Parathyroid adenoma (tissue), 2 donors: Measurements from ENCODE around the gene TRIM60.
"Not testable (repeated sequence)": the region's sequence is repeated elsewhere in the genome, so short reads cannot be mapped to it uniquely, and the experiment has no call there.

Experiments
- H2AFZ ChIP-seq: fragments of 300-600 bp; sonication (generic); one replicate; pipeline ENCODE4 v1.7.0; 2017; ENCODE audit warnings: antibody characterized with exemption, mild to moderate bottlenecking
- H3K27ac ChIP-seq: fragments of 300-600 bp; sonication (generic); one replicate; pipeline ENCODE4 v1.7.0; 2017
- H3K27me3 ChIP-seq: fragments of 300-600 bp; sonication (generic); one replicate; pipeline ENCODE4 v1.7.0; 2017; ENCODE audit warnings: low read length; ENCODE audit not compliant: control insufficient read depth, insufficient read depth
- H3K36me3 ChIP-seq: fragments of 300-600 bp; sonication (generic); one replicate; pipeline ENCODE4 v1.7.0; 2017; ENCODE audit warnings: low read length; ENCODE audit not compliant: control insufficient read depth, insufficient read depth
- H3K4me1 ChIP-seq: fragments of 300-600 bp; sonication (generic); one replicate; pipeline ENCODE4 v1.7.0; 2017; ENCODE audit warnings: control low read depth
- H3K4me2 ChIP-seq: fragments of 300-600 bp; sonication (generic); one replicate; pipeline ENCODE4 v1.7.0; 2017; ENCODE audit warnings: low read length
- H3K4me3 ChIP-seq: fragments of 300-600 bp; sonication (generic); one replicate; pipeline ENCODE4 v1.7.0; 2017; ENCODE audit warnings: low read depth, low read length
- H3K79me2 ChIP-seq: fragments of 300-600 bp; sonication (generic); one replicate; pipeline ENCODE4 v1.7.0; 2017; ENCODE audit warnings: control low read depth
- H3K9ac ChIP-seq: fragments of 300-600 bp; sonication (generic); one replicate; pipeline ENCODE4 v1.7.0; 2017; ENCODE audit warnings: mild to moderate bottlenecking
- H3K9me3 ChIP-seq: fragments of 300-600 bp; sonication (generic); one replicate; pipeline ENCODE4 v1.7.0; 2017; ENCODE audit warnings: low read length; ENCODE audit not compliant: control insufficient read depth
- TF ChIP-seq, protein P1 (sequence below): fragments of 300-600 bp; sonication (generic); IDR thresholded peaks from one replicate; pipeline ENCODE4 v1.7.0; 2017; ENCODE audit warnings: antibody characterized with exemption, mild to moderate bottlenecking
- donor health status: primary hyperparathyroidism.

TRIM60 gene

GRCh38 chr4:165031436-165032211, at the start of gene TRIM60:
TSS of gene TRIM60 (plus strand) at chr4:165031999. CDS start at chr4:165040073, 8,074 bp downstream.
- TF ChIP-seq, protein P1, sequence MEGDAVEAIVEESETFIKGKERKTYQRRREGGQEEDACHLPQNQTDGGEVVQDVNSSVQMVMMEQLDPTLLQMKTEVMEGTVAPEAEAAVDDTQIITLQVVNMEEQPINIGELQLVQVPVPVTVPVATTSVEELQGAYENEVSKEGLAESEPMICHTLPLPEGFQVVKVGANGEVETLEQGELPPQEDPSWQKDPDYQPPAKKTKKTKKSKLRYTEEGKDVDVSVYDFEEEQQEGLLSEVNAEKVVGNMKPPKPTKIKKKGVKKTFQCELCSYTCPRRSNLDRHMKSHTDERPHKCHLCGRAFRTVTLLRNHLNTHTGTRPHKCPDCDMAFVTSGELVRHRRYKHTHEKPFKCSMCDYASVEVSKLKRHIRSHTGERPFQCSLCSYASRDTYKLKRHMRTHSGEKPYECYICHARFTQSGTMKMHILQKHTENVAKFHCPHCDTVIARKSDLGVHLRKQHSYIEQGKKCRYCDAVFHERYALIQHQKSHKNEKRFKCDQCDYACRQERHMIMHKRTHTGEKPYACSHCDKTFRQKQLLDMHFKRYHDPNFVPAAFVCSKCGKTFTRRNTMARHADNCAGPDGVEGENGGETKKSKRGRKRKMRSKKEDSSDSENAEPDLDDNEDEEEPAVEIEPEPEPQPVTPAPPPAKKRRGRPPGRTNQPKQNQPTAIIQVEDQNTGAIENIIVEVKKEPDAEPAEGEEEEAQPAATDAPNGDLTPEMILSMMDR = no peak
- Histone ChIP-seq H3K36me3 (no peaks in the 10 kb centered on the region), H2AFZ (no peak within 1 kb of the TSS), H3K9me3 (no peaks in the 10 kb centered on the region), H3K9ac (no peak within 1 kb of the TSS), H3K4me3 (no peak within 1 kb of the TSS), H3K27me3 (no peaks in the 10 kb centered on the region), H3K79me2 (no peaks in the 10 kb centered on the region), H3K27ac (no peak within 1 kb of the TSS), H3K4me1 (no peaks in the 10 kb centered on the region), H3K4me2 (no peak within 1 kb of the TSS)

GRCh38 chr4:164989471-164989870, 42.3 kb upstream of the TRIM60 start:
- H3K9ac ChIP-seq = no peak overlapping the region
- TF ChIP-seq, protein P1 = no peak
- H3K36me3 ChIP-seq = no peaks in the 10 kb centered on the region
- no peaks in the 10 kb centered on the region for H3K79me2 ChIP-seq
- H3K27me3 ChIP-seq = no peaks in the 10 kb centered on the region
- no peaks in the 10 kb centered on the region for H3K4me1 ChIP-seq
- H2AFZ ChIP-seq = no peak overlapping the region
- H3K9me3 ChIP-seq = no peaks in the 10 kb centered on the region
- no peak overlapping the region for H3K4me2 ChIP-seq
- H3K27ac ChIP-seq = no peak overlapping the region
- H3K4me3 ChIP-seq = no peak overlapping the region

- H3K27me3 ChIP-seq, H2AFZ ChIP-seq, H3K9ac ChIP-seq, H3K4me3 ChIP-seq, H3K4me1 ChIP-seq, H3K79me2 ChIP-seq, H3K9me3 ChIP-seq, H3K36me3 ChIP-seq, H3K4me2 ChIP-seq, H3K27ac ChIP-seq: not testable (repeated sequence)
Measured at GRCh38 chr4:164990786-164991185, 41.0 kb upstream of the TRIM60 start.

- not testable (repeated sequence) for H2AFZ ChIP-seq, H3K27me3 ChIP-seq, H3K9ac ChIP-seq, H3K9me3 ChIP-seq, H3K4me2 ChIP-seq, H3K27ac ChIP-seq, H3K79me2 ChIP-seq, H3K36me3 ChIP-seq, H3K4me1 ChIP-seq, H3K4me3 ChIP-seq
Measured at GRCh38 chr4:164996123-164996522, 35.7 kb upstream of the TRIM60 start.

DNA sequence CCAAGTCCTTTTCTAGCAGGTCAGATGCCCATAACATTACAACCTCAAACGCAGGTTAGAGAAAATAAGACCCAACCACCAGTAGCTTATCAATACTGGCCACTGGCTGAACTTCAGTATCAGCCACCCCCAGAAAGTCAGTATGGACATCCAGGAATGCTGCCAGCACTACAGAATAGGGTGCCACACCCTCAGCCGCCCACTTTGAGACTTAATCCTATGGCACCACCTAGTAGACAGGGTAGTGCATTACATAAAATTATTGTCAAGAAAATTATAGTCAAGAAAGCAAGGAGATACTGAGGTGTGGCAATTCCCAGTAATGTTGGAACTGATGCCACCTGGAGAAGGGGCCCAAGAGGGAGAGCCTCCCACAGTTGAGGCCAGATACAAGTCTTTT, 34.5 kb upstream of the TRIM60 start:
- no peaks in the 10 kb centered on the region for H3K36me3 ChIP-seq
- H3K4me2 ChIP-seq = no peak overlapping the region
- H2AFZ ChIP-seq = no peak overlapping the region
- no peaks in the 10 kb centered on the region for H3K9me3 ChIP-seq
- no peak overlapping the region for H3K4me3 ChIP-seq
- no peak overlapping the region for H3K9ac ChIP-seq
- H3K27ac ChIP-seq = no peak overlapping the region
- no peaks in the 10 kb centered on the region for H3K27me3 ChIP-seq
- H3K4me1 ChIP-seq = no peaks in the 10 kb centered on the region
- TF ChIP-seq, protein P1 = no peak
- H3K79me2 ChIP-seq = no peaks in the 10 kb centered on the region

DNA sequence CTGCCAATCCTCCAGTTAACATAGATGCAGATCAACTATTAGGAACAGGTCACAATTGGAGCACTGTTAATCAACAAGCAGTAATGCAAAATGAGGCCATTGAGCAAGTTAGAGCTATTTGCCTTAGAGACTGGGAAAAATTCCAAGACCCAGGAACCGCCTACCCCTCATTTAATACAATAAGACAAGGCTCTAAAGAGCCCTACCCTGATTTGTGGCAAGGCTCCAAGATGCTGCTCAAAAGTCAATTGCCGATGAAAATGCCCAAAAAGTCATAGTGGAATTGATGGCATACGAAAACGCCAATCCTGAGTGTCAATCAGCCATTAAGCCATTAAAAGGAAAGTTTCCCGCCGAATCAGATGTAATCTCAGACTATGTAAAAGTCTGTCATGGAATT, 33.9 kb upstream of the TRIM60 start:
- Histone ChIP-seq H3K79me2 (no peaks in the 10 kb centered on the region), H2AFZ (no peak overlapping the region), H3K27me3 (no peaks in the 10 kb centered on the region), H3K36me3 (no peaks in the 10 kb centered on the region), H3K4me1 (no peaks in the 10 kb centered on the region), H3K4me3 (no peak overlapping the region), H3K9ac (no peak overlapping the region), H3K27ac (no peak overlapping the region), H3K4me2 (no peak overlapping the region), H3K9me3 (no peaks in the 10 kb centered on the region)
- TF ChIP-seq, protein P1 = no peak

- H3K4me3 ChIP-seq, H3K4me1 ChIP-seq, H3K9ac ChIP-seq, H3K79me2 ChIP-seq, H3K36me3 ChIP-seq, H3K27me3 ChIP-seq, H2AFZ ChIP-seq, H3K9me3 ChIP-seq, H3K27ac ChIP-seq, H3K4me2 ChIP-seq: not testable (repeated sequence)
Measured at GRCh38 chr4:164998526-164999080, 33.2 kb upstream of the TRIM60 start.

- not testable (repeated sequence) for H3K79me2 ChIP-seq
Measured at GRCh38 chr4:165001957-165002356, 29.8 kb upstream of the TRIM60 start.

More at GRCh38 chr4:165001957-165002356, 29.8 kb upstream of the TRIM60 start:
- H3K4me3 ChIP-seq, H2AFZ ChIP-seq, H3K9ac ChIP-seq, H3K27ac ChIP-seq, H3K27me3 ChIP-seq, H3K9me3 ChIP-seq, H3K4me2 ChIP-seq, H3K4me1 ChIP-seq, H3K36me3 ChIP-seq: not testable (repeated sequence)
